ENCODE data around the gene LRRC25.

Gene LRRC25

GRCh38 chr19:18345296-18345695, 52.1 kb downstream of the LRRC25 start:
- no peak for DNase-seq

- DNase-seq: no peak
Measured at GRCh38 chr19:18344582-18344950, 52.9 kb downstream of the LRRC25 start.

GRCh38 chr19:18342090-18342632, 55.3 kb downstream of the LRRC25 start:
- DNase-seq: no peak

Measured in fibroblast of skin of back (primary cell).